Endodermal cell (in vitro differentiated cells): Measurements from ENCODE around the gene PIWIL1. TPM values are rescaled to one million over a fixed set of nuclear protein-coding genes. Genes with fewer than 3 reads are reported as not detected.

Experiments
- DNase-seq: peaks from one replicate; pipeline ENCODE4 v3.0.0-alpha.2; 2017
- H3K27ac ChIP-seq: 2 replicates; pipeline ENCODE4 v1.5.1; 2013; ENCODE audit warnings: mild to moderate bottlenecking, low read depth, low read length, moderate library complexity
- H3K27me3 ChIP-seq: 2 replicates; pipeline ENCODE4 v1.6.1; 2013; ENCODE audit warnings: mild to moderate bottlenecking, low read length, moderate library complexity; ENCODE audit not compliant: insufficient read depth, control insufficient read depth, poor library complexity, severe bottlenecking
- H3K36me3 ChIP-seq: 2 replicates; pipeline ENCODE4 v1.7.0; 2013; ENCODE audit warnings: mild to moderate bottlenecking, low read length, moderate library complexity; ENCODE audit not compliant: control insufficient read depth, insufficient read depth
- H3K4me1 ChIP-seq: one replicate; pipeline ENCODE4 v1.7.0; 2013; ENCODE audit warnings: low read length; ENCODE audit not compliant: control insufficient read depth, insufficient read depth
- H3K4me3 ChIP-seq: 2 replicates; pipeline ENCODE4 v1.5.1; 2013; ENCODE audit warnings: mild to moderate bottlenecking, low read length, moderate library complexity
- H3K9ac ChIP-seq: 2 replicates; pipeline ENCODE4 v1.6.1; 2013; ENCODE audit warnings: mild to moderate bottlenecking, low read length, moderate library complexity; ENCODE audit not compliant: poor library complexity, severe bottlenecking; ENCODE audit errors: extremely low read depth
- H3K9me3 ChIP-seq: 2 replicates; pipeline ENCODE4 v1.6.1; 2013; ENCODE audit warnings: mild to moderate bottlenecking, low read length, moderate library complexity; ENCODE audit not compliant: control insufficient read depth
- H3K27ac Mint-ChIP-seq: 2 replicates; pipeline ENCODE4 v1.8.0; 2020; ENCODE audit warnings: mixed read lengths
- H3K27me3 Mint-ChIP-seq: 2 replicates; pipeline ENCODE4 v1.8.0; 2021; ENCODE audit warnings: mild to moderate bottlenecking, mixed read lengths; ENCODE audit not compliant: insufficient read depth
- H3K36me3 Mint-ChIP-seq: 2 replicates; pipeline ENCODE4 v1.8.0; 2020; ENCODE audit warnings: low read depth, mixed read lengths
- H3K4me1 Mint-ChIP-seq: 2 replicates; pipeline ENCODE4 v1.8.0; 2020; ENCODE audit warnings: mixed read lengths
- H3K4me3 Mint-ChIP-seq: 2 replicates; pipeline ENCODE4 v1.8.0; 2020; ENCODE audit warnings: mild to moderate bottlenecking, moderate library complexity, mixed read lengths
- H3K9me3 Mint-ChIP-seq: 2 replicates; pipeline ENCODE4 v1.8.0; 2020; ENCODE audit warnings: mild to moderate bottlenecking, mixed read lengths
- WGBS, 2 experiments: methylation state at CpG; one replicate each; pipeline versions ENCODE4 v1.1.5 to v1.1.7; 2013; ENCODE audit warnings: missing lambda C conversion rate in 2 of 2, mixed read lengths in 1 of 2; ENCODE audit not compliant: insufficient coverage in 1 of 2, insufficient read length in 1 of 2; 5-methylcytosine and 5-hydroxymethylcytosine counted together
- total RNA-seq, 2 donors: library from RNA; stranded (reverse); fragmentation: NEBNext Ultra II Directional in 1 of 2; extraction: Animal tissue kit (Norgen Biotek cat#: 25700) in 1 of 2; gene quantifications; 2 replicates in 1 of 2; 3 replicates in 1 of 2; pipeline ENCODE4 v1.2.1, GENCODE V29; 2021
- TF ChIP-seq, protein P1 (sequence below): fragments of 200-600 bp; sonication (generic); conservative IDR thresholded peaks from 2 replicates; pipeline ENCODE4 v1.5.0; 2021; ENCODE audit warnings: antibody characterized with exemption, mild to moderate bottlenecking

PIWIL1 gene
- total RNA-seq, 2 donors from 2014 or later = not detected

- Mint-ChIP-seq H3K4me3 (no peak overlapping the region), H3K9me3 (peaks cover 24% of the 10 kb centered on the region), H3K27me3 (peaks cover 60% of the 10 kb centered on the region), H3K4me1 (no peaks in the 10 kb centered on the region), H3K27ac (no peak overlapping the region), H3K36me3 (no peaks in the 10 kb centered on the region)
- peaks cover 5% of the 10 kb centered on the region for H3K9me3 ChIP-seq
- no peaks in the 10 kb centered on the region for H3K4me1 ChIP-seq
- WGBS, 2 experiments = 93 to 100% methylated on average over 1 of the region's 1 CpG
- no peak overlapping the region for H3K9ac ChIP-seq
- DNase-seq = no peak
- no peaks in the 10 kb centered on the region for H3K27me3 ChIP-seq
- H3K4me3 ChIP-seq = no peak overlapping the region
- TF ChIP-seq, protein P1, sequence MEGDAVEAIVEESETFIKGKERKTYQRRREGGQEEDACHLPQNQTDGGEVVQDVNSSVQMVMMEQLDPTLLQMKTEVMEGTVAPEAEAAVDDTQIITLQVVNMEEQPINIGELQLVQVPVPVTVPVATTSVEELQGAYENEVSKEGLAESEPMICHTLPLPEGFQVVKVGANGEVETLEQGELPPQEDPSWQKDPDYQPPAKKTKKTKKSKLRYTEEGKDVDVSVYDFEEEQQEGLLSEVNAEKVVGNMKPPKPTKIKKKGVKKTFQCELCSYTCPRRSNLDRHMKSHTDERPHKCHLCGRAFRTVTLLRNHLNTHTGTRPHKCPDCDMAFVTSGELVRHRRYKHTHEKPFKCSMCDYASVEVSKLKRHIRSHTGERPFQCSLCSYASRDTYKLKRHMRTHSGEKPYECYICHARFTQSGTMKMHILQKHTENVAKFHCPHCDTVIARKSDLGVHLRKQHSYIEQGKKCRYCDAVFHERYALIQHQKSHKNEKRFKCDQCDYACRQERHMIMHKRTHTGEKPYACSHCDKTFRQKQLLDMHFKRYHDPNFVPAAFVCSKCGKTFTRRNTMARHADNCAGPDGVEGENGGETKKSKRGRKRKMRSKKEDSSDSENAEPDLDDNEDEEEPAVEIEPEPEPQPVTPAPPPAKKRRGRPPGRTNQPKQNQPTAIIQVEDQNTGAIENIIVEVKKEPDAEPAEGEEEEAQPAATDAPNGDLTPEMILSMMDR = no peak
- H3K27ac ChIP-seq = no peak overlapping the region
- H3K36me3 ChIP-seq = no peaks in the 10 kb centered on the region
Observed at GRCh38 chr12:130290114-130290513, 47.6 kb upstream of the PIWIL1 start.

GRCh38 chr12:130298322-130299021 is 39.2 kb upstream of the PIWIL1 start:
- H3K4me3 Mint-ChIP-seq = no peak overlapping the region
- H3K4me1 Mint-ChIP-seq = no peaks in the 10 kb centered on the region
- no peak overlapping the region for H3K27ac Mint-ChIP-seq
- TF ChIP-seq, protein P1 = no peak
- H3K4me1 ChIP-seq = no peaks in the 10 kb centered on the region
- no peaks in the 10 kb centered on the region for H3K36me3 ChIP-seq
- H3K4me3 ChIP-seq = no peak overlapping the region
- H3K27ac ChIP-seq = no peak overlapping the region
- no peak for DNase-seq
- H3K9ac ChIP-seq = no peak overlapping the region
- no peaks in the 10 kb centered on the region for H3K36me3 Mint-ChIP-seq
- 87% methylated on average over 5 of the region's 5 CpGs; no CpG with 5 or more reads in 1 of the 2 experiments for WGBS, 2 experiments
- H3K27me3 ChIP-seq = peaks cover 6% of the 10 kb centered on the region
- peaks cover 50% of the 10 kb centered on the region for H3K27me3 Mint-ChIP-seq
- no peaks in the 10 kb centered on the region for H3K9me3 Mint-ChIP-seq
- no peaks in the 10 kb centered on the region for H3K9me3 ChIP-seq

DNA sequence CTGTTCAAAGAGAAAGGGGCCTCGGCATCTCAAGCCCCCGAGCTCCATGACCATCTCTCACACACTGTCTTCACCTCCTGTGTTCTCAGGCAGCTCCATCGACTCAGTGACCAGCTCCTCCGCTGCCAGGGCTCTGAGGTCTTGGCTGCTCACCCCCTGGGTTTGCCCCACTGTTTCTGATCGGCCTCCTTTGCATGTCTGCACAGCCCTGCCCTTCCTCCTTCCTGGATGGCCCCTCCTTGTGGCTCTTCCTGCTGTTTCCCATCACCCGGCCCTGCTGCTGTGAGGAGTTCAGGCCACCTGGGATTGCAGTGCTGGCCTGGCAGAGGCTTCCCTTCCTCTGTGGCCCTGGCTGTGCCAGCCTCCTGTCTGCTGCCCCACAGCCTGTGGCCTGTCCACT is 38.1 kb upstream of the PIWIL1 start:
- no peaks in the 10 kb centered on the region for H3K4me1 Mint-ChIP-seq
- peaks cover 49% of the 10 kb centered on the region for H3K27me3 Mint-ChIP-seq
- DNase-seq = peak; percentile 72
- Histone ChIP-seq H3K9me3 (no peaks in the 10 kb centered on the region), H3K27me3 (peaks cover 6% of the 10 kb centered on the region), H3K4me1 (no peaks in the 10 kb centered on the region), H3K27ac (no peak overlapping the region), H3K4me3 (no peak overlapping the region), H3K36me3 (no peaks in the 10 kb centered on the region), H3K9ac (no peak overlapping the region)
- no peaks in the 10 kb centered on the region for H3K9me3 Mint-ChIP-seq
- H3K27ac Mint-ChIP-seq = no peak overlapping the region
- TF ChIP-seq, protein P1 = no peak
- no peak overlapping the region for H3K4me3 Mint-ChIP-seq
- no peaks in the 10 kb centered on the region for H3K36me3 Mint-ChIP-seq
- WGBS, 2 experiments = 70 to 80% methylated on average over 1 to 6 of the region's 6 CpGs
